ENCODE measurements around the gene SMAD3. TPM values are rescaled to one million over a fixed set of nuclear protein-coding genes. Genes with fewer than 3 reads are reported as not detected.

Gene SMAD3
- total RNA-seq, 2 experiments from 2014 or later: 28.7 to 31.0 TPM

- ChIA-PET CTCF (no interaction called here), POLR2A (no interaction called here)
Observed at GRCh38 chr15:67202991-67203390, 137.6 kb downstream of the SMAD3 start.

GRCh38 chr15:67207555-67208207, 142.3 kb downstream of the SMAD3 start:
- POLR2A ChIA-PET: no interaction called here
- CTCF ChIA-PET: no interaction called here

DNA sequence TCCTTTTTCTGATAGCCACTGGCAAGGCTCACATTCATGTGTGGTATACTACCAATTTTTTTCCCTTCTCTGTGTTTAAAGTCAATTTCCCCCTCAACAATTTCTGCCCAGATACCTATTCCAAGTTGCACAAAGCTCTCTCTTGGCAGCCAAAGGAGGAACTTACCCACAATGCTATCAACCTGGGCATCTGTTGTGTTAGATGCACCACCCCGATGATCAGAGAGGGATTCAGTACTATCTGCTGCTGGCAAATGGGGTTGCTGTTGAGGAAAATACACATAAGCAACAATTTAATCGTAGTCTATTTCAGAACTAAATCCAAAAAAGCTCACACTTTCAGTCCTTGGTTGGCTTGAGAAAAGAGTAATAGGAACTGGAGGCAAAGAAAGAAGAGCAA, 143.0 kb downstream of the SMAD3 start:
- ChIA-PET POLR2A (no interaction called here), CTCF (no interaction called here)

DNA sequence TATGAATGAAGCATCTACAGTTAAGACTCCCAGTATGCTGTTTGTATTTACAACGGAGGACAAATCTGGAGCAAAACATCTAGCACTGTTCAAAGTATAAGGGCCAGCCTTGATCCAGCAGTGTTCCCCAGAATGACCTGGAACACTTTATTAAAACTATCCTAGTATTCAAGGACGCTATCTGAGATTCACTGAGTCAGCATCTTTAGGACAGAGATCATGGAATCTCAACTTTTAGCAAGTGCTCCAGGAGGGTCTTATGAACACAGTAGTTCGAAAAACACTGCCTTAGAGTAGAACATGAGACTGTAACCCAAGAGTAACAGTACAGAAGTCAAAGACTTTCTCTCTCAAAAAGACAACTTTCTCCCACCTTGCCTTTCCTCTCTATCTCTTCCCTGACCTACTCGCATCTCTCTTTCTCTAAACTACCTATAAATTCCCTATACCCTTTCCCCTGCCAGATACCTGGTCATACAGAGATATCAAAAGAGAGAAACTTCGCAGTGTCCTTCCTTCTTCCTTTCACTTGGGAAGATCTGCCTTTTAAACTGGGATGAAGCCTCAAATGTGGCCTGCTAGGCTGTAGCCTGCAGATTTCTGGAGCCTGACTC, 145.3 kb downstream of the SMAD3 start:
- ChIA-PET CTCF (no interaction called here), POLR2A (no interaction called here)

DNA sequence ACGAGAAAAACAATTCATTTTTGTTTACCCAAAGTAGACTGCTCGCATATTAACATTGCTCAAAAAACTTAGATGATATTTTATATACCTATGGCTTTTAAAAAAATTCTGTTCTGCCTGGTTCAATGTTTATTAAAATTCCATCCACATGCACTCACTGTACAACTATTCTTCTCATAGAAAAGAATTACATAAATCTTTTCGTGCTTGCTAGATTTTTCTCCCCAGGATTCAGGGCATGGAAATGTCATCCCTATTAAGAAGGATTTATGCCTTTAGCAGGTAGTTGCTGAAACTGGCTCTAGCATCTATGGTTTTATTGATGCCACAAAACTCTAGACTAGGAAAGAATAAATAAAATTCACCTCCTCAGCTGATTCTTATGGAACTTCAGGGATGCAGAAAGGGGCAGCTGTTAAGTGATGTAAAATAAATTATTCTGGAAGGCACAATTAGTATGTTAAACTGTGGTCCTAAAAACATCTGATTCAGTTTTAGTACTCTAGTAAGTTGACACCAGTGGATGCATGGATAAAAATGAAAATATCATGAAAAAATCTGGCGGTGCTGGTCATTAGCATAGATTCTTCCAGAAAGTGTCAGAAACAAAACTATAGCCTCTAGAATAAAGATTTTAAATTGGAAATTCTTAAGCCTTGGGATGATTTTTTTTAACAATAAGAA, 147.4 kb downstream of the SMAD3 start:
- CTCF ChIA-PET: no interaction called here
- POLR2A ChIA-PET: no interaction called here

DNA sequence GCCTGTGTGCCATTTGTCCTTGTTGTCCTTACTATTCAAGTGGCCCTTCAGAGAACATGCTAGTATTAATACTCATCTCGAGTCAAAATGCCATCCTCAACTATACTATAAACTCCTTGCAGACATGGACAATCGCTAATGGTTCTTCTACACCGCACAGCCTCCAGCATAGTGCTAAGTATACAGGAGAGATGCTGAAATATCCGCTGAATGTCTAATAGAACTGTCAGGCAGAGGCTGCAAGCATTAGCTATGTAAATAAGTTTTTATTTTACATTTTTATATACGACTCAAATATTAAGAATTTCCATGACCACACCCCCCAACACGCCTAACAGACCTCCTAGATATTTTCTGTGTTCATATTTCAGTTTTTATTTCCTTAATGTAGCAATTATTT, 149.7 kb downstream of the SMAD3 start:
- POLR2A ChIA-PET: no interaction called here
- CTCF ChIA-PET: no interaction called here

DNA sequence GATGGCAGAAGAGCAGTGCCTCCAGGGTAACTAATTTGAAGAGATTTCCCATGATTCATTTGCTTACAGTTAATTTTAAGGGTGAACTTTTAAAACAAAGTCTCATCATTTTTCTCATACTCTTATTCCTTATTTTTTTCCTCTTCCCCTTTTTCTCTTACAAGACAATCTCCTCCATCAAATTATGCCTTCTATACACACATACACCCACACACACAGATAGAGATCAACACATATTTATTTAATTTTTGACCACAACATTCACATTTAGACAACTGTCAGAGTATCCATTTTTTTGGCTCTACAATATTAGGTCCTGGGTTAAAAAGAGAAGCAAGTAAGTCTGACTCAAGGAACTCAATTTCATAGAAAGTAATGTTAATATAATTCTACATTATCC, 151.5 kb downstream of the SMAD3 start:
- POLR2A ChIA-PET: no interaction called here
- CTCF ChIA-PET: no interaction called here

GRCh38 chr15:67218428-67218827, 153.0 kb downstream of the SMAD3 start:
- ChIA-PET CTCF (no interaction called here), POLR2A (no interaction called here)

DNA sequence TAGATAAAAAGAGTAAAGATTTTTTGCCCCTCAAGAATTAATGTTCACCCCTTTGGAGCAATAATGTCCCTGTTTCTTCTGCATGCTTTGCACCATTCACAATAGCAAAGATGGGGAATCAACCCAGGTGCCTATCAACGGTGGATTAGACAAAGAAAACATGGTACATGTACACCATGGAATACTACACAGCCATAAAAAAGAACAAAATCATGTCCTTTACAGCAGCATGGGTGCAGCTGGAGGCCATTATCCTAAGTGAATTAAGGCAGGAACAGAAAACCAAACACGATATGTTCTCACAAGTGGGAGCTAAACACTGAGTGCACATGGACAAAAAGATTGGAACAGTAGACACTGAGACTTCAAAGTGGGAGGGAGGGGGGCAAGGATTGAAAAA, 153.9 kb downstream of the SMAD3 start:
- ChIA-PET CTCF (no interaction called here), POLR2A (no interaction called here)

GRCh38 chr15:67224889-67225288, 159.5 kb downstream of the SMAD3 start:
- CTCF ChIA-PET: interaction anchor here (1.1 kb wide), 1 partner anchor 16 kb away, joined by 3 read pairs; no protein-coding TSS in a partner anchor

GRCh38 chr15:67225336-67225735, 159.9 kb downstream of the SMAD3 start:
- CTCF ChIA-PET: interaction anchor here (1.1 kb wide), 1 partner anchor 15 kb away, joined by 3 read pairs; no protein-coding TSS in a partner anchor
- POLR2A ChIA-PET: no interaction called here

More at GRCh38 chr15:67224889-67225288, 159.5 kb downstream of the SMAD3 start:
- POLR2A ChIA-PET: no interaction called here

GRCh38 chr15:67227431-67227830, 162.0 kb downstream of the SMAD3 start:
- ChIA-PET CTCF (no interaction called here), POLR2A (no interaction called here)

- POLR2A ChIA-PET: no interaction called here
Observed at GRCh38 chr15:67227846-67228245, 162.4 kb downstream of the SMAD3 start.

DNA sequence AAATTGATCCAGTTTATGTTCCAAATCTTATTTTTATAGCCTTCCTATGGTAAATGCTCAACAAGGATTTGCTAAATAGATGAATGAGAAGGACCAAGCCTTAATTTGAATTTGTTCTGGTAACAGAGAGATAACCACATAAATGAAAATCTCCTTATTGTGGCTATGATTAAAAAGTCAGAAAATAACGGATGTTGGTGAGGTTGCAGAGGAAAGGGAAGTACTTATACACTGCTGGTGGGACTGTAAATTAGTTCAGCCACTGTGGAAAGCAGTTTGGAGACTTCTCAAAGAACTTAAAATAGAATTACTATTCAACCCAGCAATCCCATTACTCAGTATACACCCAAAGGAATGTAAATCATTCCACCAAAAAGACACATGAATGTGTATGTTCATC, 162.9 kb downstream of the SMAD3 start:
- CTCF ChIA-PET: no interaction called here
- POLR2A ChIA-PET: no interaction called here

More at GRCh38 chr15:67227846-67228245, 162.4 kb downstream of the SMAD3 start:
- CTCF ChIA-PET: no interaction called here

- ChIA-PET POLR2A (no interaction called here), CTCF (interaction anchor here (0.6 to 1.4 kb wide), 2 partner anchors 19 to 284 kb away, joined by 3 read pairs; no protein-coding TSS in a partner anchor)
Observed at GRCh38 chr15:67230504-67230903, 165.1 kb downstream of the SMAD3 start.

DNA sequence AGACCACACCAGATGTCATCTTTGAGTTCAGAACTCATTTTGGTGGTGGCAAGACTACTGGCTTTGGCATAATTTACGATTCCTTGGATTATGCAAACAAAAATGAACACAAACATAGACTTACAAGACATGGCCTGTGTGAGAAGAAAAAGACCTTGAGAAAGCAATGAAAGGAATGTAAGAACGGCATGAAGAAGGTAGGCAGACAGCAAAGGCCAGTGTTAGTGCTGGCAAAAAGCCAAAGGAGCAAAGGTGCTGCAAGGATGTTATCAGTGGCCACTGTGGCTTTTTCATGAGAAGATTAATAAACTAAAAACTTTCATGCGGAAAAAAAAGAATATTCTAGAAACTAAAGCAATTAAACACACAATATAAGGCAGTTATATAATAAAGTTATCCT, 167.2 kb downstream of the SMAD3 start:
- POLR2A ChIA-PET: no interaction called here
- CTCF ChIA-PET: no interaction called here

GRCh38 chr15:67240235-67241131, 175.1 kb downstream of the SMAD3 start:
- POLR2A ChIA-PET: interaction anchor here (0.6 to 0.7 kb wide), 2 partner anchors 124 to 339 kb away, joined by 6 read pairs; no protein-coding TSS in a partner anchor
- CTCF ChIA-PET: interaction anchor here (0.7 to 1.5 kb wide), 3 partner anchors 15 to 294 kb away, joined by 3 to 6 read pairs (median 4); no protein-coding TSS in a partner anchor

DNA sequence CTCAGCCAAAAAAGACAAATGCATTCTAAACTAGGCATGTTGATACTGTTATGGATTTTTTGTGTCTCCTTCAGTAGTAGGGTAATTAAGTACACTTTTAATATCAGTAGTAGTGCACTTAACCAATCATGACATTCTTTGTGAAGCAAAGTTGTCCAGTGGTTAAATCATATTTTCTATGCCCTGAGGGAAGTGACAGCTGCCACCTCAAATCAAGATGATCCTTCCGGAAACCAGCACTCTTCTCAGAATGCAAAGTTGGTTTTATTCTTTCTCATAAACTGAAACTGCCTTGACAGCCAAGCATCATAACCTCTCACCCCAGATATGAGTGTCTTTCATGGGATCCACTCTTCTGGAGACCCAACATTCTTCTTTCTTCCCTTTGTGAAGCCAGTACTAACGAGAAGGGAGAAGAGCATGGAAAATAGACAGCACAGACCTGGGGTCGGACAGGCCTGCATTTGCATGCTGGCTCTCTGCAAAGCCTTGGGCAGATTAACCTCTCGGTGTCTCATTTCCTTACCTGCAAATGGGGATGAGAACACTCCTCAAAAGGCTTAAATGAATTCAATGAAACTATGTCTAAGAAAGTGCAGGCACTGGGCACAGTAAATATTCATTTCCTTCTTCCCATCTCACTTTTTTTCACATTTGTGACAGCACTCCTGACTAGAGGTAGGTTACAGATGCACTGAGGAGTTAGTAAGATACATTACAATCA, 175.9 kb downstream of the SMAD3 start:
- ChIA-PET POLR2A (interaction anchor here (0.7 kb wide), 1 partner anchor 125 kb away, joined by 6 read pairs; no protein-coding TSS in a partner anchor), CTCF (interaction anchor here (0.9 kb wide), 1 partner anchor 16 kb away, joined by 3 read pairs; no protein-coding TSS in a partner anchor)

- ChIA-PET POLR2A (no interaction called here), CTCF (interaction anchor here (0.6 kb wide), 1 partner anchor 285 kb away, joined by 3 read pairs; no protein-coding TSS in a partner anchor)
Observed at GRCh38 chr15:67242708-67243111, 177.3 kb downstream of the SMAD3 start.

Measured in activated CD8-positive, alpha-beta memory T cell treated with anti-CD3 and anti-CD28 coated beads for 36 hours (primary cell).